HepG2 (cell line): Measurements from ENCODE around the gene GTF3A. TPM values are rescaled to one million over a fixed set of nuclear protein-coding genes. Genes with fewer than 3 reads are reported as not detected.

ENCODE experiments used
- CHD4 ChIP-seq: fragments of 200-600 bp; sonication (generic); IDR thresholded peaks from 2 replicates; pipeline ENCODE4 v1.7.0; 2017; ENCODE audit warnings: mild to moderate bottlenecking, low read length, borderline replicate concordance
- DR1 ChIP-seq: sonication (generic); formaldehyde crosslinking; IDR thresholded peaks from 2 replicates; pipeline ENCODE4 v1.8.0; 2021; ENCODE audit warnings: mild to moderate bottlenecking, missing genetic modification reagents, inconsistent platforms
- FOXA3 ChIP-seq: IDR thresholded peaks from 2 replicates; pipeline ENCODE4 v1.6.1; 2016; ENCODE audit warnings: missing genetic modification reagents, missing compliant biosample characterization
- HDAC1 ChIP-seq: sonication (generic); formaldehyde crosslinking; IDR thresholded peaks from 2 replicates; pipeline ENCODE4 v1.5.1; 2020; ENCODE audit warnings: mild to moderate bottlenecking, missing genetic modification reagents
- HDAC2 ChIP-seq: sonication (generic); formaldehyde crosslinking; IDR thresholded peaks from 2 replicates; pipeline ENCODE4 v1.4.0; 2020; ENCODE audit warnings: missing genetic modification reagents
- HIVEP1 ChIP-seq: sonication (generic); formaldehyde crosslinking; IDR thresholded peaks from 2 replicates; pipeline ENCODE4 v1.4.0; 2020; ENCODE audit warnings: mild to moderate bottlenecking, missing genetic modification reagents
- KMT2B ChIP-seq: IDR thresholded peaks from 2 replicates; pipeline ENCODE4 v1.6.1; 2016; ENCODE audit warnings: missing genetic modification reagents, missing compliant biosample characterization
- PBX3 ChIP-seq: sonication (generic); formaldehyde crosslinking; IDR thresholded peaks from 2 replicates; pipeline ENCODE4 v1.8.1; 2023; ENCODE audit warnings: missing genetic modification reagents, inconsistent platforms, borderline replicate concordance
- RAD21 ChIP-seq: fragments of 450-650 bp; formaldehyde crosslinking; IDR thresholded peaks from 2 replicates; pipeline ENCODE4 v1.5.0; 2020; ENCODE audit warnings: mild to moderate bottlenecking
- REXO4 ChIP-seq: sonication (generic); formaldehyde crosslinking; IDR thresholded peaks from 2 replicates; pipeline ENCODE4 v1.8.0; 2022; ENCODE audit warnings: missing genetic modification reagents, mild to moderate bottlenecking, borderline replicate concordance
- SALL1 ChIP-seq: sonication (generic); formaldehyde crosslinking; IDR thresholded peaks from 2 replicates; pipeline ENCODE4 v1.8.0; 2022; ENCODE audit warnings: mild to moderate bottlenecking, missing genetic modification reagents
- SP4 ChIP-seq: sonication (generic); formaldehyde crosslinking; IDR thresholded peaks from 2 replicates; pipeline ENCODE4 v1.8.1; 2023; ENCODE audit warnings: mild to moderate bottlenecking, missing genetic modification reagents
- ZBTB42 ChIP-seq: sonication (generic); formaldehyde crosslinking; IDR thresholded peaks from 2 replicates; pipeline ENCODE4 v1.5.0; 2020; ENCODE audit warnings: mild to moderate bottlenecking, missing genetic modification reagents
- ZFP37 ChIP-seq: sonication (generic); formaldehyde crosslinking; IDR thresholded peaks from 2 replicates; pipeline ENCODE4 v1.4.0; 2020; ENCODE audit warnings: missing genetic modification reagents, borderline replicate concordance
- ZNF430 ChIP-seq: sonication (generic); formaldehyde crosslinking; IDR thresholded peaks from 2 replicates; pipeline ENCODE4 v1.9.0; 2021; ENCODE audit warnings: mild to moderate bottlenecking, missing genetic modification reagents
- ZNF441 ChIP-seq: sonication (generic); formaldehyde crosslinking; IDR thresholded peaks from 2 replicates; pipeline ENCODE4 v1.7.0; 2021; ENCODE audit warnings: missing genetic modification reagents, borderline replicate concordance
- ZNF468 ChIP-seq: sonication (generic); formaldehyde crosslinking; IDR thresholded peaks from 2 replicates; pipeline ENCODE4 v1.8.0; 2022; ENCODE audit warnings: mild to moderate bottlenecking, moderate library complexity, missing genetic modification reagents
- ZNF546 ChIP-seq: sonication (generic); formaldehyde crosslinking; conservative IDR thresholded peaks from 2 replicates; pipeline ENCODE4 v1.8.1; 2023; ENCODE audit warnings: mild to moderate bottlenecking, missing genetic modification reagents
- ZNF709 ChIP-seq: sonication (generic); formaldehyde crosslinking; IDR thresholded peaks from 2 replicates; pipeline ENCODE4 v1.5.0; 2020; ENCODE audit warnings: mild to moderate bottlenecking, missing genetic modification reagents
- polyA plus RNA-seq, 8 experiments: library from polyadenylated mRNA; depleted of rRNA in 3 of 8; stranded (reverse) in 7 of 8; unstranded in 1 of 8; fragments of >200 nt; fragmentation: Illumina TruSeq in 4 of 8; extraction: Trizol in 4 of 8; gene quantifications; 2 replicates each; pipeline versions ENCODE4 v1.2.1 to v1.2.3, GENCODE V29; 2011 to 2016; ENCODE audit warnings: low read depth in 4 of 8, missing spikeins in 1 of 8, mixed read lengths in 1 of 8; ENCODE audit not compliant: insufficient read depth in 1 of 8
- total RNA-seq, 5 experiments: library from RNA; depleted of rRNA; stranded (reverse); fragments of >200 nt; fragmentation: Illumina TruSeq; extraction: Trizol; gene quantifications; 2 replicates each; pipeline ENCODE4 v1.2.3, GENCODE V29; 2016; ENCODE audit warnings: low read depth in 1 of 5
- TF ChIP-seq, protein P1 (sequence below): sonication (generic); formaldehyde crosslinking; IDR thresholded peaks from 2 replicates; pipeline ENCODE4 v1.4.0; 2020; ENCODE audit warnings: missing genetic modification reagents
- TF ChIP-seq, protein P2 (sequence below): IDR thresholded peaks from 2 replicates; pipeline ENCODE4 v1.6.1; 2016; ENCODE audit warnings: low read depth, control low read depth

Gene GTF3A
- total and polyA plus RNA-seq, 2 of the 13 experiments (the other 11 are each of a cell fraction or from before 2014, with no cell fraction given), result 42.1 to 176 TPM

DNA sequence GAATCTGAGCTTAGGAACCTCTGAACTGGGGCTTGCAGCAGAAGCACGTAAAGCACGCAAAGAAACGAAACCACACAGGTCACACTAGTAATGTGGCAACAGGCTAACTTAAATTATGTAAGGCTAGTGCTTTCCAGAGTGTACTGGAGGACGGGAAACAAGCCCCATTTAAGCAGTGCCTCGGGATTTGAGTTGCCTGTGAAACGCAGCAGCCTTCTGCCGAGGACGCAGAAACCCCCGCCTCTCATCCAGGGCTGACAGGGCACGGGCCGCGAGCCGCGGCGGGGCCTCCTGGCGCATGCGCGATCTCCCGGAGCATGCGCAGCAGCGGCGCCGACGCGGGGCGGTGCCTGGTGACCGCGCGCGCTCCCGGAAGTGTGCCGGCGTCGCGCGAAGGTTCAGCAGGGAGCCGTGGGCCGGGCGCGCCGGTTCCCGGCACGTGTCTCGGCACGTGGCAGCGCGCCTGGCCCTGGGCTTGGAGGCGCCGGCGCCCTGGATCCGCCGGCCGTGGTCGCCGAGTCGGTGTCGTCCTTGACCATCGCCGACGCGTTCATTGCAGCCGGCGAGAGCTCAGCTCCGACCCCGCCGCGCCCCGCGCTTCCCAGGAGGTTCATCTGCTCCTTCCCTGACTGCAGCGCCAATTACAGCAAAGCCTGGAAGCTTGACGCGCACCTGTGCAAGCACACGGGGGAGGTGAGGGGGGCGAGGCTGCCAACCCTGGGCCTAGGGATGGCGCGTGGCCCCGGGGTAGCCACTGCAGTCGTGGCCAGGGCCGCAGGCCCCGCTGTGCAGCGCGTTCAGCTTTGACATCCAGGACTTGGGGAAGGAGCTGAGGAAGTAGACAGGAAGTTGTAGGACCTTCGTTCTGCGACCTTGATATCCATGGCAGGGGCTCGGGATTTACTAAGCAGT lies at the start of gene GTF3A (continued):
- TF ChIP-seq ZNF468 (CRISPR knock-in tag), result peak; percentile 77; the same call in 1 of the 2 replicates
- TF ChIP-seq DR1 (CRISPR knock-in tag), result peak; percentile 30; the same call in 1 of the 2 replicates
- TF ChIP-seq, protein P1, sequence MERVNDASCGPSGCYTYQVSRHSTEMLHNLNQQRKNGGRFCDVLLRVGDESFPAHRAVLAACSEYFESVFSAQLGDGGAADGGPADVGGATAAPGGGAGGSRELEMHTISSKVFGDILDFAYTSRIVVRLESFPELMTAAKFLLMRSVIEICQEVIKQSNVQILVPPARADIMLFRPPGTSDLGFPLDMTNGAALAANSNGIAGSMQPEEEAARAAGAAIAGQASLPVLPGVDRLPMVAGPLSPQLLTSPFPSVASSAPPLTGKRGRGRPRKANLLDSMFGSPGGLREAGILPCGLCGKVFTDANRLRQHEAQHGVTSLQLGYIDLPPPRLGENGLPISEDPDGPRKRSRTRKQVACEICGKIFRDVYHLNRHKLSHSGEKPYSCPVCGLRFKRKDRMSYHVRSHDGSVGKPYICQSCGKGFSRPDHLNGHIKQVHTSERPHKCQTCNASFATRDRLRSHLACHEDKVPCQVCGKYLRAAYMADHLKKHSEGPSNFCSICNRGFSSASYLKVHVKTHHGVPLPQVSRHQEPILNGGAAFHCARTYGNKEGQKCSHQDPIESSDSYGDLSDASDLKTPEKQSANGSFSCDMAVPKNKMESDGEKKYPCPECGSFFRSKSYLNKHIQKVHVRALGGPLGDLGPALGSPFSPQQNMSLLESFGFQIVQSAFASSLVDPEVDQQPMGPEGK (CRISPR knock-in tag), result no peak
- peak; percentile 99 for TF ChIP-seq ZNF546 (CRISPR knock-in tag)
- no peak for TF ChIP-seq ZFP37 (CRISPR knock-in tag)
- peak; percentile 84 for TF ChIP-seq SP4 (CRISPR knock-in tag)
- peak; percentile 80 for TF ChIP-seq HDAC1 (CRISPR knock-in tag)
- TF ChIP-seq, protein P2, sequence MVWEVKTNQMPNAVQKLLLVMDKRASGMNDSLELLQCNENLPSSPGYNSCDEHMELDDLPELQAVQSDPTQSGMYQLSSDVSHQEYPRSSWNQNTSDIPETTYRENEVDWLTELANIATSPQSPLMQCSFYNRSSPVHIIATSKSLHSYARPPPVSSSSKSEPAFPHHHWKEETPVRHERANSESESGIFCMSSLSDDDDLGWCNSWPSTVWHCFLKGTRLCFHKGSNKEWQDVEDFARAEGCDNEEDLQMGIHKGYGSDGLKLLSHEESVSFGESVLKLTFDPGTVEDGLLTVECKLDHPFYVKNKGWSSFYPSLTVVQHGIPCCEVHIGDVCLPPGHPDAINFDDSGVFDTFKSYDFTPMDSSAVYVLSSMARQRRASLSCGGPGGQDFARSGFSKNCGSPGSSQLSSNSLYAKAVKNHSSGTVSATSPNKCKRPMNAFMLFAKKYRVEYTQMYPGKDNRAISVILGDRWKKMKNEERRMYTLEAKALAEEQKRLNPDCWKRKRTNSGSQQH (CRISPR knock-in tag), result no peak
- TF ChIP-seq HIVEP1 (CRISPR knock-in tag), result peak; percentile 60; the same call in 1 of the 2 replicates
- peak; percentile 95 for TF ChIP-seq ZNF430 (CRISPR knock-in tag)
- TF ChIP-seq PBX3 (CRISPR knock-in tag), result 0 out of 2 replicates have a peak, but pooled peaks have one; percentile 69
- peak; percentile 59; the same call in 1 of the 2 replicates for TF ChIP-seq RAD21 (CRISPR knock-in tag)
- peak; percentile 95 for TF ChIP-seq ZNF709 (CRISPR knock-in tag)
- peak; percentile 55 for TF ChIP-seq HDAC2 (CRISPR knock-in tag)
- peak; percentile 55; the same call in 1 of the 2 replicates for TF ChIP-seq KMT2B (CRISPR knock-in tag)
- peak; percentile 98 for TF ChIP-seq REXO4
- no peak for TF ChIP-seq CHD4
- TF ChIP-seq SALL1 (CRISPR knock-in tag), result peak; percentile 94
- peak; percentile 96 for TF ChIP-seq ZNF441 (CRISPR knock-in tag)
- TF ChIP-seq FOXA3 (CRISPR knock-in tag), result peak; percentile 40; the same call in 1 of the 2 replicates
- peak; percentile 88; the same call in 1 of the 2 replicates for TF ChIP-seq ZBTB42
